HepG2 (cell line): ENCODE data around the gene ERP44. TPM values are rescaled to one million over a fixed set of nuclear protein-coding genes. Genes with fewer than 3 reads are reported as not detected.

Experiments used
- ATAC-seq: fragments of 200-7000 bp; cut with Tn5 transposase; 3 replicates; pipeline ENCODE4 v1.9.1; 2020; ENCODE audit warnings: mild to moderate bottlenecking, moderate library complexity
- BruUV-seq: library from RNA; stranded (reverse); fragments of 400-500 nt; replicated peaks from 2 replicates; lab custom pipeline; 2021; lab: Mats Ljungman, UMichigan
- CTCF ChIA-PET: fragments of 300-600 bp; formaldehyde crosslinking; extraction: SDS; loops from one replicate; lab custom pipeline; 2021; ENCODE audit warnings: low total read pairs, inconsistent platforms, low intra/inter-chr PET ratio; lab: Yijun Ruan, JAX
- POLR2A ChIA-PET: fragments of 350-600 bp; sonication (Branson Sonifier 250); formaldehyde crosslinking; loops from one replicate; lab custom pipeline; 2020; ENCODE audit warnings: antibody characterized with exemption, inconsistent platforms; lab: Yijun Ruan, JAX
- DNase-seq: peaks from one replicate; pipeline ENCODE4 v3.0.0-alpha.2; 2015; ENCODE audit warnings: low spot score
- FAIRE-seq: peaks from 3 replicates; lab custom pipeline; 2011; peaks lifted over from hg19 to GRCh38; lab: Jason Lieb, UNC
- H2AFZ ChIP-seq: one replicate; pipeline ENCODE4 v1.6.1; 2011; ENCODE audit warnings: low read length, inconsistent platforms
- H3K27ac ChIP-seq: fragments of 300-600 bp; 3 replicates; pipeline ENCODE4 v1.8.0; 2011; ENCODE audit warnings: mixed run types, mild to moderate bottlenecking, mixed read lengths, low read length, inconsistent platforms; ENCODE audit not compliant: insufficient read depth; ENCODE audit errors: extremely low read length
- H3K27me3 ChIP-seq, 2 experiments: fragments of 200-600 bp in 1 of 2; 2 replicates in 1 of 2; 3 replicates in 1 of 2; pipeline versions ENCODE4 v1.6.0 to v1.8.0; 2011; ENCODE audit warnings: low read length in 2 of 2, mild to moderate bottlenecking in 2 of 2, moderate library complexity in 2 of 2, inconsistent platforms in 1 of 2; ENCODE audit not compliant: insufficient read depth in 2 of 2, control insufficient read depth in 1 of 2
- H3K36me3 ChIP-seq, 2 experiments: fragments of 200-600 bp in 1 of 2; replicated peaks in 1 of 2; 2 replicates in 1 of 2; 3 replicates in 1 of 2; pipeline versions ENCODE4 v1.5.1 to v1.8.0; 2011; ENCODE audit warnings: low read length in 2 of 2, inconsistent platforms in 1 of 2; ENCODE audit not compliant: insufficient read depth in 2 of 2, control insufficient read depth in 1 of 2
- H3K4me1 ChIP-seq: 2 replicates; pipeline ENCODE4 v1.5.1; 2012; ENCODE audit warnings: low read length, inconsistent platforms; ENCODE audit not compliant: insufficient read depth
- H3K4me2 ChIP-seq: 2 replicates; pipeline ENCODE4 v1.6.0; 2011; ENCODE audit warnings: low read depth, low read length, inconsistent platforms
- H3K4me3 ChIP-seq, 3 experiments: fragments of 200-600 bp in 1 of 3; sonication (generic), shearing (Covaris generic) in 1 of 3; replicated peaks in 1 of 3; 2 replicates each; pipeline ENCODE4 v1.5.1; 2011 to 2016; ENCODE audit warnings: low read length in 3 of 3, inconsistent platforms in 2 of 3, low read depth in 2 of 3, mild to moderate bottlenecking in 2 of 3, control low read depth in 1 of 3, mixed read lengths in 1 of 3; ENCODE audit not compliant: insufficient read depth in 1 of 3
- H3K79me2 ChIP-seq: one replicate; pipeline ENCODE4 v1.6.1; 2011; ENCODE audit warnings: low read length, inconsistent platforms; ENCODE audit not compliant: insufficient read depth
- H3K9ac ChIP-seq: 2 replicates; pipeline ENCODE4 v1.6.0; 2011; ENCODE audit warnings: mild to moderate bottlenecking, low read depth, low read length, inconsistent platforms; ENCODE audit not compliant: insufficient read depth
- H3K9me3 ChIP-seq: 2 replicates; pipeline ENCODE4 v1.5.1; 2012; ENCODE audit warnings: mild to moderate bottlenecking, low read length
- H4K20me1 ChIP-seq: 2 replicates; pipeline ENCODE4 v1.6.0; 2011; ENCODE audit warnings: inconsistent platforms, mild to moderate bottlenecking, low read length, moderate library complexity; ENCODE audit not compliant: insufficient read depth
- CBFB ChIP-seq: sonication (generic); formaldehyde crosslinking; IDR thresholded peaks from 2 replicates; pipeline ENCODE4 v1.4.0; 2020; ENCODE audit warnings: missing genetic modification reagents
- EZH2 ChIP-seq: conservative IDR thresholded peaks from 2 replicates; pipeline ENCODE4 v1.6.1; 2012; ENCODE audit warnings: mild to moderate bottlenecking, low read depth, low read length, moderate library complexity
- KAT7 ChIP-seq: IDR thresholded peaks from 2 replicates; pipeline ENCODE4 v1.6.1; 2018; ENCODE audit warnings: borderline replicate concordance, missing compliant biosample characterization
- NFAT5 ChIP-seq: sonication (generic); formaldehyde crosslinking; IDR thresholded peaks from 2 replicates; pipeline ENCODE4 v1.4.0; 2020; ENCODE audit warnings: missing genetic modification reagents
- ZNF17 ChIP-seq: sonication (generic); formaldehyde crosslinking; IDR thresholded peaks from 2 replicates; pipeline ENCODE4 v1.5.0; 2020; ENCODE audit warnings: mild to moderate bottlenecking, missing genetic modification reagents
- ZNF326 ChIP-seq: sonication (generic); formaldehyde crosslinking; IDR thresholded peaks from 2 replicates; pipeline ENCODE4 v1.4.0; 2020; ENCODE audit warnings: missing genetic modification reagents, borderline replicate concordance
- ZNF800 ChIP-seq: sonication (generic); formaldehyde crosslinking; IDR thresholded peaks from 2 replicates; pipeline ENCODE4 v1.4.0; 2020; ENCODE audit warnings: missing genetic modification reagents
- ZNF839 ChIP-seq: sonication (generic); formaldehyde crosslinking; IDR thresholded peaks from 2 replicates; pipeline ENCODE4 v1.4.0; 2020; ENCODE audit warnings: missing genetic modification reagents, mild to moderate bottlenecking, borderline replicate concordance
- in situ Hi-C: cut with HindIII; loops from 2 replicates; pipeline ENCODE4 v1.10.0; 2017; ENCODE audit warnings: low pct_unique_long_range_greater_than_20kb; ENCODE audit not compliant: extremely low pct_ligation_motif_present
- intact Hi-C: fragments of 100-400 bp; cut with micrococcal nuclease; formaldehyde crosslinking; loops from one replicate; pipeline ENCODE4 v1.10.0; 2022; ENCODE audit not compliant: unreplicated experiment
- polyA plus RNA-seq, 8 experiments: library from polyadenylated mRNA; depleted of rRNA in 3 of 8; stranded (reverse) in 7 of 8; unstranded in 1 of 8; fragments of >200 nt; fragmentation: Illumina TruSeq in 4 of 8; extraction: Trizol in 4 of 8; gene quantifications; 2 replicates each; pipeline versions ENCODE4 v1.2.1 to v1.2.3, GENCODE V29; 2011 to 2016; ENCODE audit warnings: low read depth in 4 of 8, missing spikeins in 1 of 8, mixed read lengths in 1 of 8; ENCODE audit not compliant: insufficient read depth in 1 of 8
- total RNA-seq, 5 experiments: library from RNA; depleted of rRNA; stranded (reverse); fragments of >200 nt; fragmentation: Illumina TruSeq; extraction: Trizol; gene quantifications; 2 replicates each; pipeline ENCODE4 v1.2.3, GENCODE V29; 2016; ENCODE audit warnings: low read depth in 1 of 5

Gene ERP44
- total and polyA plus RNA-seq, 2 of the 13 experiments (the other 11 are each of a cell fraction or from before 2014, with no cell fraction given): 8.9 to 13.8 TPM

GRCh38 chr9:99971410-99971809 lies 127.4 kb downstream of the ERP44 start:
- Histone ChIP-seq H3K9ac (no peak overlapping the region), H3K27me3 (no peaks in the 10 kb centered on the region), H3K9me3 (no peaks in the 10 kb centered on the region), H2AFZ (no peak overlapping the region), H4K20me1 (no peaks in the 10 kb centered on the region), H3K4me3 (no peak overlapping the region), H3K79me2 (no peaks in the 10 kb centered on the region), H3K27ac (no peak overlapping the region), H3K36me3 (peaks cover 1 to 9% of the 10 kb centered on the region in 2 experiments; a peak in 3 of 5 replicates), H3K4me1 (no peaks in the 10 kb centered on the region), H3K4me2 (no peak overlapping the region)
- BruUV-seq: no TSS peak
- FAIRE-seq (no peak), ATAC-seq (no peak), DNase-seq (no peak)
- POLR2A ChIA-PET: no interaction called here
- intact Hi-C loops (no loop called here), in situ Hi-C loops (no loop called here)
- TF ChIP-seq EZH2 (no peak), CBFB (CRISPR knock-in tag) (no peak), ZNF17 (CRISPR knock-in tag) (no peak), NFAT5 (CRISPR knock-in tag) (no peak), ZNF839 (no peak), ZNF800 (CRISPR knock-in tag) (no peak), ZNF326 (CRISPR knock-in tag) (no peak), KAT7 (CRISPR knock-in tag) (no peak)
- CTCF ChIA-PET: no interaction called here
